Stimulated activated CD4-positive, alpha-beta T cell treated with anti-CD3 and anti-CD28 coated beads, Interleukin-1b, Interleukin-23, amount 100 ng/mL, for 24 hours (primary cell): ENCODE data around the gene DHRS13.
"Not testable (repeated sequence)": the region's sequence is repeated elsewhere in the genome, so short reads cannot be mapped to it uniquely, and the experiment has no call there.

Experiments used
- DNase-seq, 4 experiments: peaks; one replicate each; pipeline ENCODE4 v3.0.0-alpha.2; 2020; ENCODE audit warnings: low read depth in 4 of 4, low spot score in 1 of 4

DHRS13 gene

DNA sequence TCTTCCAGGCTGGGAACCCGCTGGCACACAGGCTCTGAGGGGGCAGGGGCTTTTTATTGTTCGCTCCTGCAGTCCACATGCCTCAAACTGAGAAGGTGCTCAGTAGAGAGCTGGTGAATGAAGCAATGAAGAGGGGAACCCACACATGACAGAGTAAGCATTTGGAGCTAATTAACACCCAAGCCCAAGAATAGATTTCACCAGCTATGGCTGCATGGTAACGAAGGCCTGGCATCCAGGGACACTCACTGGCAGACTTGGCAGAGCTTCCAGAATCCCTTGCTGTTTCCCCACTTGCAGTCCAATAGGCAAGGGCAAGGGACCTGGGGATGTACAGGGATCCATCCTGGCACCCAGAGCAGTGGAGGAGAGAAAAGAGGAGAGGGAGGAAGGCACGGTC is 17.5 kb downstream of the DHRS13 start:
- no peak for DNase-seq

GRCh38 chr17:28883967-28884702 is 18.7 kb downstream of the DHRS13 start:
- no peak for DNase-seq

- DNase-seq, result no peak
Observed at GRCh38 chr17:28882154-28882895, 20.6 kb downstream of the DHRS13 start.

GRCh38 chr17:28881533-28882056 is 21.3 kb downstream of the DHRS13 start:
- no peak for DNase-seq

DNA sequence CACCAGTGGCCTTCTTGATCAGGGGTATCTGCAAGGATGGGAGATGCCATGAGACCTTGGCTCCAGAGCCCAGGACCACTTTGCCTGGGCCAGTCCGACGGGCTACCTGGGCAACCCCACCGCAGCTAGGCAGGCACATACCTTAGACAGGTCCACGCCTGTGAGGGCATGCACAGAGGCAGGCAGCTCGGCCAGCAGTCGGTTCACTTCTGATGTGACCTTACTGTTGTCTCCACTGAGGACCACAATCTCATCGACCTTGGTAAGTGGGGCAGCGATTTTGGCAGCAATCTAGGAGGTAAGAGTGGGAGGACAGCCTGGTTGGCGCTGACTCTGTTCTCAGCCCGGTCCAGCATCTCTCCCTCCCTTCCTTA is 22.3 kb downstream of the DHRS13 start:
- no peak for DNase-seq

- no peak for DNase-seq
Observed at GRCh38 chr17:28879886-28880571, 22.9 kb downstream of the DHRS13 start.

GRCh38 chr17:28878981-28879380 is 23.9 kb downstream of the DHRS13 start:
- DNase-seq, result no peak

DNA sequence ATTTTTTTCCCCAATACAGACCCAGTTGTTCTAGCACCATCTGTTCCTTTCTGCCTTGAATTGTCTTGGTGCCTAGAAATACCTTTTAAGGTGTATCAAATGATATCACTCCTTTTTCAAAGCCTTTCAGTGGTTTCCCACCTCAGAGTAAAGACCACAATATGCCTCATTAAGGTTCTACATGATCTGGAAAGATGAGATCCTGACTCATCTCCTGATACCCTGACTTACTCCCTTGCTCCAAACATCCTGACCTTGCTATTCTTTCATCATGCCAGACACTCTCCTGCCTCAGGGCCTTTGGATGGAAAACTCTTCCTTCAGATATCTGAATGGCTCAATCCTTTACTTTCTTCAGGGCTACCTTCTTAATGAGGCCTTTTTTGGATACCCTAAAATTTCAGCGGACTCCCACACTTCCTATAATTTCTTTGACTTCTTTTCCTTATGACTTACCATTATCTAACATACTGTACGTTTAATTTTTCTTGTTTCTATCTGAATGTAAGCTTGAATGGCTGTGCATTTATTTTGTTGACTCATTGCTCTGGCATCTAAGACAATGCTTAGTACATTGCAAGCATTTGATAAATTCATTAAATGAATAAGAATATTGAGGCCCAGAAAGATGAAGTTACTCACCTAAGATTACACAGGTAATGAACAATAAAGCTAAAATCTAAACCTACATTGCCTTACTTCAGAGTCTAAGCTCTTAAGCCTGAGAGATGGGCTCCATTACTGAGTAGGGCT is 24.5 kb downstream of the DHRS13 start:
- no peak for DNase-seq

DNA sequence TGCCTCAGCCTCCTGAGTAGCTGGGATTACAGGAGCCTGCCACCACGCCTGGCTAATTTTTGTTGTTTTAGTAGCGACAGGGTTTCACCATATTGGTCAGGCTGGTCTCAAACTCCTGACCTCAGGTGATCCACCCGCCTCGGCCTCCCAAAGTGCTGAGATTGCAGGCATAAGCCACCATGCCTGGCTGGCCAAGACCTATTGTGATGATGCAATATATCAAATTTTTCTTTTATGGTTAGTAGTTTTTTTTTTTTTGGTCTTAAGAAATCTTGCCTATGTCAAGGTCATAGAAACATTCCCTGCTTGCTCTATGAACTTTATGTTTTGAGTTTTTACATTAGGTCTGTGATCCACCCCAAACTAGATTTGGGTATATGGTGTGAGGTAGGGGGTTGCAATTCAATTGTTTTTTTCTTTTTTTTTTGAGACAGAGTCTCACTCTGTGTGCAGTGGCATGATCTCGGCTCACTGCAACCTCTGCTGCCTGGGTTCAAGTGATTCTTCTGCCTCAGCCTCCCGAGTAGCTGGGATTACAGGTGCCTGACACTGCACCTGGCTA is 25.6 kb downstream of the DHRS13 start:
- not testable (repeated sequence) for DNase-seq

GRCh38 chr17:28875848-28876550 is 26.9 kb downstream of the DHRS13 start:
- no peak for DNase-seq

- no peak for DNase-seq
Observed at GRCh38 chr17:28874750-28875149, 28.1 kb downstream of the DHRS13 start.

GRCh38 chr17:28873839-28874238 is 29.0 kb downstream of the DHRS13 start:
- no peak for DNase-seq

GRCh38 chr17:28871056-28871579 is 31.8 kb downstream of the DHRS13 start:
- no peak for DNase-seq

DNA sequence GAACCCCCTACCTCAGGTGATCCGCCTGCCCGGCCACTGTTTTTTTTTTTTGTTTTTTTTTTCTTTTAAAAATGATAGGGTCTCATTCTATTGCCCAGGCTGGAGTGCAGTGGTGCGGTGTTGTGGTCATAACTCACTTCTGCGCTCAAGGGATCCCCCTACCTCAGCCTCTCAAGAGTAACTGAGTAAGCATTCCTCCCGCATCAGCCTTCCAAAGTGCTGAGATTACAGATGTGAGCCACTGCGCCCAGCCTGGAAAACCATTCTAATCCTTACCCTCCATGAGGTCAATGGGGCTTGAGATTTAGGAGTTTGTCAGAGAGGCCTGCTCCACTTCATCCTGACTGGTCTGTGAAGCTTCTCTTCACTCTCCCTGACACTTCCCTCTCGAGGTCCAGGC is 35.6 kb downstream of the DHRS13 start:
- no peak for DNase-seq

GRCh38 chr17:28865946-28866752 is 36.7 kb downstream of the DHRS13 start:
- DNase-seq, result no peak

GRCh38 chr17:28864991-28865849 is 37.7 kb downstream of the DHRS13 start:
- DNase-seq, result no peak

- no peak for DNase-seq
Observed at GRCh38 chr17:28863953-28864352, 38.9 kb downstream of the DHRS13 start.

GRCh38 chr17:28862561-28862960 is 40.3 kb downstream of the DHRS13 start:
- DNase-seq, result no peak
